ENCODE results near the gene LHPP. TPM values are rescaled to one million over a fixed set of nuclear protein-coding genes. Genes with fewer than 3 reads are reported as not detected.

The LHPP gene
- total RNA-seq, 1 donor = 19.9 TPM

DNA sequence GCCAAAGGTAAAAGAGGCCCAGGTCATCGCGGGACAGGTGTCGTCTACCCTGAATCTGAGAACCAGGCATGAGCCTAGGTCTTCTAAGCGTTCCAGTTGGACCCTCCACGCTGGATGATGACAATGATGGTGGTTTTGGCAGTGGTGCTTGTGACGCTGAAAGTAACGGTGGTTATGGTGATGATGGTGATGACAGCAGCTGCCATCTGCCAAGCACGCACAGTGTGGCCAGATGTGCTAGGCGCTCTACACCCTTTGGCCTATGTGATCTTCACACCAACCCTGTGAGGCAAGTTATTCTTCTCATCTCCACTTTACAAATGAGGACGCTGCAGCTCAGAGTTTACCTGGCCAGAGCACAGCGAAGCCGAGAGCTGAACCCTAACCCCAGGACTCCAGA lies 188.6 kb downstream of the LHPP start:
- no peak for DNase-seq (ENCODE audit: low read depth in 2 of 3, low spot score in 2 of 3)

DNA sequence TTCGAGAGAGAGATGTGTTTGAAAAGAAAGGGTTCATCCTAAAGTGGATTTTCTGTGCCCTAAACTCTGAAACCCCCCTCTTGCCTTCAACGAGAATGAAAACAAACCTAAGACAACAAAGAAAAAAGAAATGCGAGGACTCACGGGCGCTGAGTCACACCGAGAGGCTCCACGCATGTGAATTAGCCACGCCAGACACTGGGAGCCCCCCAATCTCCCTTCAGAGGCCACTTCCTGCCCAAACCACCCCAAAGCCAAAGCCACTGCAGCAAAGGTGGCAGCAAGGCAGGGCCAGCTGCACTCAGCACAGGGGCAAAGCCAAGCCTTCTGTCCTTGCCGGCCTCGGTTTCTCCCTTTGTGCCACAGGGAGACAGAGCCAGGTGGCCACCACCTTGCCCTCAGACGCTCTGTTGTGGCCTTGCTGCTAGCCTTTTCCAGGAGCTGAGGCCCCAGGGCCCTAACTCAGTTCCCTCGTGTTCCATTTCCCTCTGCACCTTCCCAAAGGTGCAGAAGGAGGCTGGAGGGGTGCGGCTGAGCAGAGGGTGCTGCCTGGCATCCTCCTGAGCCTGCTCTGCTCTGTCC lies 189.3 kb downstream of the LHPP start:
- peak in 2 of 3 donors; percentile 75 to 78 for DNase-seq (ENCODE audit: low read depth in 2 of 3, low spot score in 2 of 3)

DNA sequence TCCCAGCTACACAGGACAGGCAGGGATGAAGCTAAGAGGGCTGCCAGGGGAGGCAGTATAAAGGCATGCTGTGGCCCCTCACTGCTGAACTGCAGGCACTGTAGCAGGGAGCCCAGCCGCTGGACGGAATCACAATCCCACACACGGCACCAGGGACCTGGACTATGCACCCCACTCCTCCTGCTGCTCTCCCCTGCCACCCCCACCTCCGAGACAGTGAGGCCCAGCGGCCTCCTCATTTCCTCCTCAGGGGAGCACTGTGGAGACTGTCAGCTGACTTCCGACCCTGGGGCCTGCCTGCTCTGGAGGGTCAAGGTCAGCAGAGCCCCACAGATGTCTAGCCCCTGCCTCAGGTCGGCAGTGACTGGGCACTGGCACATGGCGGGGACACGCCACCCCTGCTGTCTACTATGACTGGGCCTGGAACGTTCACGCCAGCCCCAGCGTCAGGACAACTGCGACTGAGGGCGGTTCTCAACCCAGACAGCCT lies 189.8 kb downstream of the LHPP start:
- DNase-seq (ENCODE audit: low read depth in 2 of 3, low spot score in 2 of 3) = no peak

DNA sequence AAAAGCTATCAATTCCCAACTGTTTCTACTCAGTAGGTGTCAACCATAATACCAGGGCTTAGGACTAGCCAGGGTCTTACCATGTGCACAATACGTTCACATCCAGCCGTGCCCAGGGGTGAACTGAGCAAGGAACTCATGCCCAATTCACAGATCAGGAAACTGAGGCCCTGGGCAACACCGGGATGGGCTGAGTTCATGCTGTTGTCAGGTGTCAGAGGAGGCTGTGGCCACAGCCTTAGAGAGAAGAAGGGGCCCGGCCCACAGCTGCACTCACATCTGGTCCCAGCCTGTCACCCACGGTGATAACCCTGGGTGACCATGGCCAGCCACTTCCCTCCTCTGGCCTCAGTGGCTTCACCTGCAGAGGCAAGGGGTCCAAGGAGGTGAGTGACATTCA lies 190.6 kb downstream of the LHPP start:
- no peak for DNase-seq (ENCODE audit: low read depth in 2 of 3, low spot score in 2 of 3)

DNA sequence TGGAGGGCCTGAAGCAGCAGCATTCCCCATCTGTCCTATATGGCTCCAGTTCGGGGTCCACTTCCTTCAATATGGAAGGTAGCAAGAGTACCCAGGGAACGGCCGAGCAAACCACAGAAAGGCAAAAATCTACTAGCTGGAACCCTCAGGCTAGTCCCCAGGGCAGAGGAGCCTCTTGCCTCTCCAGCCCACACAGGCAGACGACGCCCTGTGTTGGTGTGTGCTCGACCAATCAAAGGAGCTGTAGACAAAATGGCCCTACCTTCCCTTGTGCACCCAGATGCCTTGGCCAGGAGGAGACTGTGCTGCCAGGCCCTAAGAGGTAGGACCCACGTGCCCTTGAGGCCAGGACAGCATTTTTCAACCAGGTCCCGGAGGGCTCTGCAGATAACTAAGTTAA lies 191.1 kb downstream of the LHPP start:
- no peak for DNase-seq (ENCODE audit: low read depth in 2 of 3, low spot score in 2 of 3)

DNA sequence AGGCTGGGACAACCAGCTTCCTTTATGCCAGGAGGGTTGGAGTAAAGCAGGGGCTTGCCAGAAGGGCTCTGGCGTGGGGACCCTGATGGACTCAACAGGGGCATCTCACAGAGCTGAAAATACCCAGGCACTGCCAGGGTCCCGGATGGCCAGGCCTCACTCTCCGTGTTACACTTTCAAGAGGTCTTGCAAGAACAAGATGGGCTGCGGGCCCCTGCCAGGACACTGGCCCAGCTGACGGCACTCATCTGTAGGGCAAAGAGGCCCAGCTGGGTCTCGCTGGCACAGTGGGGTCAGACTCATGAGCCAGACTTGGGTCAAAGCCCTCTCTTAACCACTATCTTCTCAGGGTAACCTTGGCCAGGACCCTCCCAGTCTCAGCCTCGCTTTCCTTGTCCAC lies 191.7 kb downstream of the LHPP start:
- no peak for DNase-seq (ENCODE audit: low read depth in 2 of 3, low spot score in 2 of 3)

DNA sequence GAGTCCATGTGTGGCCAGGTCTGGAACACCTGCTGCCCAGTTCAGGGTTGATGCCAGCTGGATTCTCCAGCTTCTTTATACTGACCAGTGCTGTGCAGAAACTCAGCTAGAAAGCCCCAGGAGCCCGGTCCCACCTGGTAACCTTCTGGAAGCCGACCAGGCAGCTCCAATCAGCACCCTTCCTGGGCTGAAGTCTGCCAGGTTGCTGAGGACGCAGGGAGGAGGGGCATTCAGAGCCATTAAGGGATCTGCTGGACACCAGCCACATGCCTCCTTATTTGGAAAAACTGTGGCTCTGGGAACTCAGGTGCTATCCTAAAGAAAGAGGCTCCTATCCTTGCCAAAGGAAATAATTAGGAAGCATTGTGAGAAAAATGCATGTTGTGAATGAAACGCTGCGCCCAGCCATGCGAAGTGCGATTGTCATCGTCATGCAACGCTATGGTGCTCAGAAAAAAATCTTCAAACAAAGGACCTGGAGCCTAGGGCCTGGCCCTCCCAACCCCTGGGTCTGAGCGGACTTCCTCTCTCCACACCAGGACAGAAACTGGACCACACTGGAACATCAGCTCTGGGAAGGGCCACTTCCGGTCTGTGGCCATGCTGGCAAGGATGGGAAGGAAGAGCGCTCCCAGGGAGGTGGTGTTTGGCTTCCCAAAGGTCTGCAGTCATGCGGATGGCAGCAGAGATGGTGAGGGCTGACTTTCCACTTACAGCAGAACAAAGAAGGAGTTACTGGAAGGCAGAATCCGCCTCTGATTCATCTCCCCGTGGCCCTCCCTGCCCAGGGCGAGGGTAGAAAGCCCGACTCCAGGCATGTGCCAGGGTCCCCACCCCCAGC lies 192.4 kb downstream of the LHPP start:
- DNase-seq (ENCODE audit: low read depth in 2 of 3, low spot score in 2 of 3) = no peak

DNA sequence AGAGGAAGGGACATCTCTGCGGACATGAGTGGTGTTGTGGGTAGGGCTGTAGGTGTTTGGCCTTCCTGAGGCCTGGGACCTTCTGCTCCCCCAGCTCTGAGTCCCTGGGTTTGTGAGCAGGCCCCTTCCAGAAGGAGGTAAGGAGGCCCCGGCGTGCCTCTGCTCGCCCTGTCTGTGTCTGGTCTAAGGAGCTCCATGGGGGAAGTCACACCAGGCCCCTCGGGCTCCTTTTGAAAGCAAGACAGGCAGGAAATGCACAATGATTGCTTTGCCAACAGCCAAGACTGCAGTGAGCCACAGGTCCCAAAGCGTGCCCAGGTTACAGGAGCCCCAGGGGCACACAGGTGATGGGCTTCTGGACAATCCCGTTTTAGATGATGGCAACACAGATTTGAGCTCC lies 193.1 kb downstream of the LHPP start:
- no peak for DNase-seq (ENCODE audit: low read depth in 2 of 3, low spot score in 2 of 3)

DNA sequence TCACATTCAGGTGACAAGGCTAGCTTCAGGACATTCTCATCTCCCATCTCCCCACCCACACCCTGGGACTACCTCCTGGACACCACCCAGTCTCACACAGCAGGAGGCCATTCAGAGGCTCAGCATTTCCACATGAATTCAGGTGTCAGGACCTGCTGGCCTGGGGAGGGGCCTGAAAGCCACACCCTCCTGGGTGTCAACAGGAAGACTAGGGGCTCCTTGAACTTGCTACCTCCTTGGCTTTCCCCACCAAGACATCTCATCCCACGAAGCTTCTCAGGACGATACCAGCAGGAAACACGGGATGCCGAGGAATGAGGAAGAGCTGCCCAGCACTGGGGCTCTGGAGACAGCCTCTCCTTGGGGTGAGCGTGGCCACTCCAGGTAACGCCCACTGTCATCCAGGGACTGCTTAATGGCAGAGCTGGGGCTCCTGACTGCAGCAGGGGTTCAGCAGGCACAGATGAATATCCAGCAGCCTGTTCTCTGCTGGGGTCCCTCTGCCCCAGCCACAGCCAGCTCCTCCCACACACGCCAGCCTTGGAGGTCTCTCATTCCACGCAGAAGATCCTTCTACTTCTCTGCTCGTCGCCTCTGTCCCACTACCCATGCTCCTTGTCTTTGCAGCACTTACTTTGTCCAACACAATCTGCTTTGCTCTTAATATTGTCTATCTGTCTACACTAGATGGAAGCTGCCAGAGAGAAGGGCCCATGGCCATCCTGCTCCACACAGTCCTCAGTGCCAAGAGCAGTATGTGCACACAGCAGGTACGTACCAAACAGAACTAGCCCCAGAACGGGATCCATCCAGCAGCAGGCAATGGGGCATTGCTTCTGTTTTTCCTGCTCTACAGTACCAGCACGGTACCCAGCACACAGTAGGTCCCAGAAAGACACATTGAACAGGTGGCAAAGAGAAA lies 193.8 kb downstream of the LHPP start:
- DNase-seq (ENCODE audit: low read depth in 2 of 3, low spot score in 2 of 3) = no peak

DNA sequence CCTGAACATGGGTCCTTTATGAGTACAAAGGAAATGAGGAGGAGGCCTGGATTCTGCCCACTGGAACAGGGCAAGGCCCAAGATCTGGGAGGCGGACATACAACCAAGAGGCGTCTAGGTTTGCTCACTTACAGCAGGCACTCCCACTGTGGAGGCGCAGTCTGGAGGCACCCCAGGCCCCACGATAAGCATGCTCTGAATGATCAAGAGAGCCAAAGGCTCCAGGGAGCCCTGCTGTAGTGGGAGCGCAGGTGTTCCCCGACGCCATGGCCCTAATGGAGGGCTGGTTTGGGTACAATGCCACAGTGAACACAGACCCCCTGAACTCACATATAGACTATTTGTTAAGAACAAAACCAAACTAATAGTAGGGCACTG lies 194.5 kb downstream of the LHPP start:
- DNase-seq (ENCODE audit: low read depth in 2 of 3, low spot score in 2 of 3) = no peak

DNA sequence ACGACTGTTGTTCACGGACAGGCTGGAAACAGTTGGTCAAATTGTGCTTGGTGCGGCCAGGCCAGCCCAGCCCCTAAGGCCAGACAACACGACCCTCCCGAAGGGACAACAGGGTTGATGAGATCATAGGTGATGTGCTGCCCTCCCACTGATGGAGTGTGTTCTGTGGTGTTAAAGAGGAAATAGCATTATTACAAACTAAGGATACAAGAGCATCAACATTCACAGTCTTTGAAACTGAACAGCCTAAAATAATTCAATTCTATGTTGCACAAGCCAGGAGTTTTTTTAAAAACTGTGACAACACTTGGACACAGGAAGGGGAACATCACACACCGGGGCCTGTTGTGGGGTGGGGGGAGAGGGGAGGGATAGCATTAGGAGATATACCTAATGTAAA lies 194.9 kb downstream of the LHPP start:
- DNase-seq (ENCODE audit: low read depth in 2 of 3, low spot score in 2 of 3) = no peak

DNA sequence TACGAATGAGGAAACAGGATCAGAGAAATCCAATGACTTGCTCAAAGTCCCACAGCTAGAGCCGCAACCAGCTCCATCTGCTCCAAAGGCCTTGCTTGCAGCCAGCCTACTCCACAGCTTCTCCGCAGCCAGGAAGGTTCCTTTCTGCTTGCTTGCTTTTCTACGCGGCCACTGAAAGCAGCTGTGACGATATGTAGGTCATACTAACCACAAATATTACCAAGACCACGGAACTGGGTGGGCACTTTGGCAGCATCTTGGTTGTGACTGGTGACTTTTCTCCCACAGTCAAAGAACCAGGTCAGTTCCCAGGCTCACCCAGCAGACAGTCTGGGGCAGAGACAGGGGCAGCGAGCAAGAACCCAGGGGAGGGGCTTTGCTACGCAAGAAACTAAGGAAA lies 196.2 kb downstream of the LHPP start:
- peak in 2 of 3 donors; percentile 48 to 68 for DNase-seq (ENCODE audit: low read depth in 2 of 3, low spot score in 2 of 3)

DNA sequence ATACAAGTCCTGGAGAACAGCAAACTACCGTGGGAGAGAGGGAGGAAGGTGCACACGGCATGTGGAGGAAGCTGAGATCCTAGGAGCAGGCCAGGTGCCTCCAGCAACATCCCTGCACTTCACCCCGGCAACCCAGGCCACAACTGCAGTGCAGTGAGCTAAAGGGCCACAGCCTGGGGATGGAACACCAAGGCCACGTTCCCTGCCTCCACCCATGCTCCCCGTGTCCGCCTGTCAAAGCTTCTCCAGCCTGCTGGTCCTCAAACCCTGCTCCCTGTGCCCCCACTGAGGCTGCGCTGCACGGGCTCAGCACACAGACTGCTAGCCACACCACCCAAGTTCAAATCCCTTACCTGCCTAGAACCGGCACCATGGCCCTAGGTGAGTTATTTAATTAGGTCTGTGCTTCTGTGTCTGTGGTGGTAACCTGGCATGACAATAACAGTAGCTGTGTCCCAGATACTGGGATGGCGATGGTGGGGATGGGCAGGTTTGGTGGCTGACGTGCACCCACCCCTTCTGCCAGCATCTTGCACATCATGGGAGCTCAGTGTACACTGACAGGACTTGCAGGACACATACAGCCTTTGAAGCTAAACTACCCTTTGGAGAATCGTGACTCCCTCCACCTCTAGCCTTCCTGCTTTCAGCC lies 197.1 kb downstream of the LHPP start:
- DNase-seq (ENCODE audit: low read depth in 2 of 3, low spot score in 2 of 3) = no peak

DNA sequence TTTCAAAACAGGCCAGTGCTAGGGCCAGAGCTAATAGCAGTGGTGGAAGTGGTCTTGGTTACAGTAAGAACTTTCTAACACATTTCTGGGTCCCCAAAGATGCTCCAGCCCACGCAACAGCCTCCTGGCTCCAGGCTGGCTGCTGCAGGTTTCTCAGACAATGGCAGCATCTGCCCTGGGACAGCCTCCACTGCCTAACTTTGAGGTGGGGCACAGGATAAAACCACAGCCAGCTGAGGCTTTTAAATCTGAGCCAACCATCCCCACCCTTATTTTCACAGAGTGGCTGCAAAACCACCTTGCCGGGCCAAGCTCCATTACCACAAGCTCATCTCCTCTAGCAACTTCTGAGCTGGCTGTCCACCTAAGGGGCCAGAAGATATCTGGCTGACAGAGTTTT lies 197.8 kb downstream of the LHPP start:
- DNase-seq (ENCODE audit: low read depth in 2 of 3, low spot score in 2 of 3) = no peak

DNA sequence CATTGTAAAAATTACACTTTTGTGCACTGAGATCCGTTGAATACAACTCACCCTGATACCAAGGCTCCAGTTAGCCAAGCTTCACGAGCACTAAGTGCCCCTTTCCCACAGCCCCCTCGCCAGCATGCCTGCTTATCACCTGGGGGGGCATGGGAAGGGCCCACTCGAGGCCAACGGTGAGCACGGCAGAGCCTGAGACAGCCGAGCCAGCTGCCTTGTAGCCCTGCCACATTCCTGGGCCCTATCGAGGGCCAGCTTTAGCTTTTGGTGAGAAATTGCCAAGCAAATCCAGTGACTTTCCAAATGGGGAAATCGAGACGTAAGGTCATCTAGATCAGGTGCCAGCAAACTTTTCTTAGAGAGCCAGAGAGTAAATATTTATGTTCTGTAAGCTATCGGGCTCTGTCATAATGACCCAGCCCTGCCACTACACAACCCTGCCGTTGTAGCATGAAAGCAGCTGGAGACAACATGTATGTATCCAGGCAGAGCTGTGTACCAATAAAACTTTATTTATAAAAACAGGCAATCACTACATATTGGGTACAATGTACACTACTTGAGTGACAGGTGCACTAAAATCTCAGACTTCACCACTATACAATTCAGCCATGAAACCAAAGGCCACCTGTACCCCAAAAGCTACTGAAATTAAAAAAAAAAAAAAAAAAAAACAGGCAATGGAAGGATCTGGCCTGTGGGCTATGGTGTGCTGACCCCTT lies 198.9 kb downstream of the LHPP start:
- DNase-seq (ENCODE audit: low read depth in 2 of 3, low spot score in 2 of 3) = no peak

DNA sequence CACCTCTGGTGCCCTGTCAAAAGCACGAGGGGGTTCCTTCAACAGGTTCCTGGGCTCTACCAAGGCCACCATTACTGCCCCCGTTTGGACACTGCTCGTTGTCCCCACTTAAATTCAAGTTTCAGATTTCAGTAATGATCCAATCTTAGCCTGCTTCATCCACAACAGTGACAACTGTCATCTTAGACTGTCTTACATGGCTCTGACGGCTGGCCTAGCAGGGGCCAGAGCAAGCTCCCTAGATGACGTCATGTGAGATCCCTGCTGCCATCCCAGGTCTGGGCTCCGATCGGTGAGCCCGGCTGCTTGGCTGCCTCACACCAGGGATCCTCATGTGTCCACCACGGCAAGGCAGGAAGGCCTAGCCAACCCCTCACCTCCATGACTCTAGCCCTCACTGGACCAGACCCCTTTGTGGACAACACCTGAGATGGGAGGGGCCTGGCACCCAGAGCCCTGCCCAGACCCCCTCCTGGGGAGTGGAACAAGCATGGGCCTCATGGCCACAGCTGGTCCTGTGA lies 200.1 kb downstream of the LHPP start:
- DNase-seq (ENCODE audit: low read depth in 2 of 3, low spot score in 2 of 3) = no peak

DNA sequence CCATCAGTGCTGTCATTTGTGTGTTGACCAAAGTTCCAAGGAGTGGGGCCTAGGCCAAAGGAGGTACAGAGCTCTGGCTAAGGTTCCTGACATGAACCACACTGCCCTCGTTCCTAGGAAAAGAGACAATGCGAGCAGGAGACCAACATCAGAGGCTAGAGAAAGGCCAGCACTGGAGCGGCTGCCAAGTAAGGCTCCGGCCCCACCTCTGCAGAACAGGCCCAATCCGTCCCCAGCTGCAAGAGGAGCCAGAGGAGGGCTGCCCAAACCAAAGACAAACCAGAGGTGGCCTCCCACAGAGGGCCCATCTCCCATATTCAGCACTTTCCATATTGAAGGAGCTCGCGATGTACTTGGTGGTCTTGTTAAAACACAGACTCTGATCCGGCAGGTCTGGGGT lies 201.6 kb downstream of the LHPP start:
- DNase-seq (ENCODE audit: low read depth in 2 of 3, low spot score in 2 of 3) = no peak

Data from hematopoietic multipotent progenitor cell (in vitro differentiated cells).